ENCODE measurements around the gene NID2.

- no peak for TF ChIP-seq CTCF (IDR thresholded peaks at IDR 0.05; ENCODE audit: low read depth, low read length, poor library complexity, severe bottlenecking)
- no peak for TF ChIP-seq EZH2phosphoT487 (IDR thresholded peaks at IDR 0.05; ENCODE audit: borderline replicate concordance, low read length)
Measured at GRCh38 chr14:52073251-52073650, 4.4 kb upstream of the NID2 start.

Measured in DOHH2 (cell line).